Epidermal melanocyte (primary cell): Measurements from ENCODE around the gene MEIS3.
A peak's percentile ranks its signal among the peaks of the same experiment; 100 is the strongest.

Experiments
- DNase-seq: peaks from one replicate; pipeline ENCODE4 v3.0.0; 2011; ENCODE audit warnings: low spot score; ENCODE audit not compliant: insufficient read length

The MEIS3 gene

GRCh38 chr19:47435883-47436417, 16.6 kb upstream of the MEIS3 start:
- no peak for DNase-seq

- no peak for DNase-seq
Observed at GRCh38 chr19:47435196-47435595, 15.9 kb upstream of the MEIS3 start.

- no peak for DNase-seq
Observed at GRCh38 chr19:47434088-47434487, 14.8 kb upstream of the MEIS3 start.

GRCh38 chr19:47433121-47433520, 13.8 kb upstream of the MEIS3 start:
- DNase-seq = no peak

GRCh38 chr19:47432499-47432898, 13.2 kb upstream of the MEIS3 start:
- no peak for DNase-seq

- DNase-seq = no peak
Observed at GRCh38 chr19:47432091-47432490, 12.8 kb upstream of the MEIS3 start.

GRCh38 chr19:47430041-47430802, 10.9 kb upstream of the MEIS3 start:
- no peak for DNase-seq

- no peak for DNase-seq
Observed at GRCh38 chr19:47429140-47429793, 9.9 kb upstream of the MEIS3 start.

- DNase-seq = peak; percentile 89
Observed at GRCh38 chr19:47428177-47428894, 9.0 kb upstream of the MEIS3 start.

- no peak for DNase-seq
Observed at GRCh38 chr19:47427241-47428176, 8.2 kb upstream of the MEIS3 start.

GRCh38 chr19:47423203-47423882, 4.0 kb upstream of the MEIS3 start:
- DNase-seq = no peak

- DNase-seq = no peak
Observed at GRCh38 chr19:47422417-47423163, 3.3 kb upstream of the MEIS3 start.

- no peak for DNase-seq
Observed at GRCh38 chr19:47421844-47422395, 2.6 kb upstream of the MEIS3 start.

- no peak for DNase-seq
Observed at GRCh38 chr19:47421244-47421786, 2.0 kb upstream of the MEIS3 start.

GRCh38 chr19:47419789-47420188, 462 bp upstream of the MEIS3 start:
- DNase-seq = no peak

GRCh38 chr19:47418692-47419029, 666 bp downstream of the MEIS3 start:
- DNase-seq = no peak

- DNase-seq = no peak
Observed at GRCh38 chr19:47417746-47418691, 1.3 kb downstream of the MEIS3 start.

- no peak for DNase-seq
Observed at GRCh38 chr19:47417107-47417745, 2.1 kb downstream of the MEIS3 start.
